VCaP (cell line): ENCODE results near the gene CRTC3.
"Not testable (repeated sequence)": the region's sequence is repeated elsewhere in the genome, so short reads cannot be mapped to it uniquely, and the experiment has no call there.

Experiments used
- H3K27ac ChIP-seq: fragments of 450-650 bp; 2 replicates; pipeline ENCODE4 v1.5.1; 2017
- TF ChIP-seq, protein P1 (sequence below): fragments of 450-650 bp; conservative IDR thresholded peaks from 2 replicates; pipeline ENCODE4 v1.5.1; 2017; ENCODE audit warnings: mild to moderate bottlenecking, moderate library complexity

The CRTC3 gene

GRCh38 chr15:90629217-90629616, 99.5 kb downstream of the CRTC3 start:
- no peak overlapping the region for H3K27ac ChIP-seq
- TF ChIP-seq, protein P1, sequence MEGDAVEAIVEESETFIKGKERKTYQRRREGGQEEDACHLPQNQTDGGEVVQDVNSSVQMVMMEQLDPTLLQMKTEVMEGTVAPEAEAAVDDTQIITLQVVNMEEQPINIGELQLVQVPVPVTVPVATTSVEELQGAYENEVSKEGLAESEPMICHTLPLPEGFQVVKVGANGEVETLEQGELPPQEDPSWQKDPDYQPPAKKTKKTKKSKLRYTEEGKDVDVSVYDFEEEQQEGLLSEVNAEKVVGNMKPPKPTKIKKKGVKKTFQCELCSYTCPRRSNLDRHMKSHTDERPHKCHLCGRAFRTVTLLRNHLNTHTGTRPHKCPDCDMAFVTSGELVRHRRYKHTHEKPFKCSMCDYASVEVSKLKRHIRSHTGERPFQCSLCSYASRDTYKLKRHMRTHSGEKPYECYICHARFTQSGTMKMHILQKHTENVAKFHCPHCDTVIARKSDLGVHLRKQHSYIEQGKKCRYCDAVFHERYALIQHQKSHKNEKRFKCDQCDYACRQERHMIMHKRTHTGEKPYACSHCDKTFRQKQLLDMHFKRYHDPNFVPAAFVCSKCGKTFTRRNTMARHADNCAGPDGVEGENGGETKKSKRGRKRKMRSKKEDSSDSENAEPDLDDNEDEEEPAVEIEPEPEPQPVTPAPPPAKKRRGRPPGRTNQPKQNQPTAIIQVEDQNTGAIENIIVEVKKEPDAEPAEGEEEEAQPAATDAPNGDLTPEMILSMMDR: no peak

GRCh38 chr15:90633360-90633759, 103.6 kb downstream of the CRTC3 start:
- no peak overlapping the region for H3K27ac ChIP-seq
- TF ChIP-seq, protein P1: no peak

DNA sequence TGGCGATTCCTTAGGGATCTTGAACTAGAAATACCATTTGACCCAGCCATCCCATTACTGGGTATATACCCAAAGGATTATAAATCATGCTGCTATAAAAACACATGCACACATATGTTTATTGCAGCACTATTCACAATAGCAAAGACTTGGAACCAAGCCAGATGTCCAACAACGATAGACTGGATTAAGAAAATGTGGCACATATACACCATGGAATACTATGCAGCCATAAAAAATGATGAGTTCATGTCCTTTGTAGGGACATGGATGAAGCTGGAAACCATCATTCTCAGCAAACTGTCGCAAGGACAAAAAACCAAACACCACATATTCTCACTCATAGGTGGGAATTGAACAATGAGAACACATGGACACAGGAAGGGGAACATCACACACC, 107.3 kb downstream of the CRTC3 start:
- not testable (repeated sequence) for H3K27ac ChIP-seq

GRCh38 chr15:90637693-90638092, 108.0 kb downstream of the CRTC3 start:
- H3K27ac ChIP-seq: no peak overlapping the region
- TF ChIP-seq, protein P1: no peak

GRCh38 chr15:90638201-90638691, 108.5 kb downstream of the CRTC3 start:
- TF ChIP-seq, protein P1: no peak
- H3K27ac ChIP-seq: no peak overlapping the region

GRCh38 chr15:90638963-90639362, 109.2 kb downstream of the CRTC3 start:
- H3K27ac ChIP-seq: no peak overlapping the region
- TF ChIP-seq, protein P1: no peak

- no peak overlapping the region for H3K27ac ChIP-seq
- TF ChIP-seq, protein P1: no peak
Measured at GRCh38 chr15:90640862-90641261, 111.1 kb downstream of the CRTC3 start.

DNA sequence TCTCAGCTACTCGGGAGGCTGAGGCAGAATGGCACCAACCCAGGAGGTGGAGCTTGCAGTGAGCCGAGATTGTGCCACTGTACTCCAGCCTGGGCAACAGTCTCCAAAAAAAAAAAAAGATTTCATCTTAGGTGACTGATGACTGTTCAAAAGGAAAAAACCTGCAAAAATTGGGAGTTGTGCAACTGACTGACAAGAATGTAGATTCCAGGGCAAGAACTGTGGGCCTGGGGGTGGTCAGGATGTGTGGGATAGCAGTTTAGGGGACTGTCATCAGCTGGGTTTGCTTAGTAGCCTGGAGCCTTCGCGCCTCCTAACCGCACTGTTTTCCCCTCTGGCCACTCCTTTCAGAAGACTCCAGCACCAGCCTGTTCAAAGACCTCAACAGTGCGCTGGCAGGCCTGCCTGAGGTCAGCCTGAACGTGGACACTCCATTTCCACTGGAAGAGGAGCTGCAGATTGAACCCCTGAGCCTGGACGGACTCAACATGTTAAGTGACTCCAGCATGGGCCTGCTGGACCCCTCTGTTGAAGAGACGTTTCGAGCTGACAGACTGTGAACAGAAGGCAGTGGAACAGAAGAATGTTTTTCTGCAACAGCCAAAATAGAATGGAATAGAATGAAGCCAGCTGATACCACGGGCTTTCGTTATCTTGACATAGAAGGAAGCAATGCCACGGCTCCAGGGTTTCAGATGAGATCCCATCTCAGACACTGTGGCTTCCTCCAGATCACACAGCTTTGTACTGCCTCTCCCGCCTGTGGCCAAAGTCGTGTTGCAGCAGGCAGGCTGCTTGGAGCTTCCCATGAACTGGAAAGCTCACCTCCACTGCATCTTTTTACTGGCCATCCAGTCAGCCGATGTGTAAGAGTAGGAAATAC, 112.1 kb downstream of the CRTC3 start:
- TF ChIP-seq, protein P1: no peak
- H3K27ac ChIP-seq: no peak overlapping the region
